Liver (tissue), 9 donors: Measurements from ENCODE around the gene SAMD4A. TPM values are rescaled to one million over a fixed set of nuclear protein-coding genes. Genes with fewer than 3 reads are reported as not detected.

Source experiments
- DNase-seq: peaks from one replicate; pipeline ENCODE4 v3.0.0-alpha.2; 2017; ENCODE audit warnings: low spot score
- H3K27ac ChIP-seq, 2 donors: one replicate each; pipeline ENCODE4 v1.7.0; 2013; ENCODE audit warnings: inconsistent platforms in 2 of 2, low read length in 2 of 2, control low read depth in 1 of 2, low read depth in 1 of 2, mild to moderate bottlenecking in 1 of 2
- H3K27me3 ChIP-seq, 4 donors: one replicate each; pipeline versions ENCODE4 v1.6.1 to v1.7.0; 2013; ENCODE audit warnings: low read length in 3 of 4, inconsistent platforms in 1 of 4, mild to moderate bottlenecking in 1 of 4, moderate library complexity in 1 of 4; ENCODE audit not compliant: control insufficient read depth in 4 of 4, insufficient read depth in 4 of 4
- H3K36me3 ChIP-seq, 4 donors: one replicate each; pipeline versions ENCODE4 v1.6.1 to v1.7.0; 2013; ENCODE audit warnings: low read length in 3 of 4, mild to moderate bottlenecking in 3 of 4, low read depth in 1 of 4, moderate library complexity in 1 of 4; ENCODE audit not compliant: control insufficient read depth in 4 of 4, insufficient read depth in 3 of 4
- H3K4me1 ChIP-seq, 4 donors: one replicate each; pipeline versions ENCODE4 v1.6.1 to v1.7.0; 2013; ENCODE audit warnings: low read length in 3 of 4, mild to moderate bottlenecking in 3 of 4, moderate library complexity in 1 of 4; ENCODE audit not compliant: control insufficient read depth in 4 of 4, insufficient read depth in 4 of 4
- H3K4me3 ChIP-seq, 3 donors: one replicate each; pipeline versions ENCODE4 v1.6.1 to v1.7.0; 2013; ENCODE audit warnings: low read length in 3 of 3, control low read depth in 1 of 3, low read depth in 1 of 3, mild to moderate bottlenecking in 1 of 3
- H3K9ac ChIP-seq, 2 donors: one replicate each; pipeline ENCODE4 v1.7.0; 2013; ENCODE audit warnings: low read length in 2 of 2, mild to moderate bottlenecking in 2 of 2, moderate library complexity in 2 of 2, control low read depth in 1 of 2, low read depth in 1 of 2
- H3K9me3 ChIP-seq, 4 donors: one replicate each; pipeline versions ENCODE4 v1.6.1 to v1.7.0; 2013; ENCODE audit warnings: low read length in 3 of 4; ENCODE audit not compliant: control insufficient read depth in 4 of 4
- FOXA1 ChIP-seq: IDR thresholded peaks from 2 replicates; pipeline ENCODE4 v1.6.1; 2016; ENCODE audit warnings: antibody characterized with exemption
- FOXA2 ChIP-seq: IDR thresholded peaks from 2 replicates; pipeline ENCODE4 v1.6.1; 2016; ENCODE audit warnings: antibody characterized with exemption
- GABPA ChIP-seq, 2 donors: IDR thresholded peaks in 1 of 2; conservative IDR thresholded peaks in 1 of 2; 2 replicates each; pipeline ENCODE4 v1.6.1; 2016; ENCODE audit warnings: antibody characterized with exemption in 2 of 2, mild to moderate bottlenecking in 1 of 2, moderate library complexity in 1 of 2
- HNF4A ChIP-seq, 2 donors: conservative IDR thresholded peaks; 2 replicates each; pipeline ENCODE4 v1.6.1; 2016; ENCODE audit warnings: antibody characterized with exemption in 2 of 2, mild to moderate bottlenecking in 2 of 2
- HNF4G ChIP-seq: IDR thresholded peaks from 2 replicates; pipeline ENCODE4 v1.6.1; 2016; ENCODE audit warnings: antibody characterized with exemption
- JUND ChIP-seq, 2 donors: IDR thresholded peaks; 2 replicates each; pipeline ENCODE4 v1.6.1; 2016; ENCODE audit warnings: antibody characterized with exemption in 2 of 2
- RXRA ChIP-seq, 2 donors: IDR thresholded peaks; 2 replicates each; pipeline ENCODE4 v1.6.1; 2017 to 2018; ENCODE audit warnings: antibody characterized with exemption in 2 of 2, mild to moderate bottlenecking in 1 of 2
- YY1 ChIP-seq: IDR thresholded peaks from 2 replicates; pipeline ENCODE4 v1.6.1; 2016; ENCODE audit warnings: antibody characterized with exemption, mild to moderate bottlenecking
- WGBS: extraction: QIAGEN DNeasy Blood & Tissue Kit; methylation state at CpG from one replicate; pipeline ENCODE4 v1.1.7; 2013; 5-methylcytosine and 5-hydroxymethylcytosine counted together
- polyA plus RNA-seq, 2 donors: library from polyadenylated mRNA; stranded (reverse) in 1 of 2; unstranded in 1 of 2; fragments of 200-250 nt in 1 of 2; fragments of >200 nt in 1 of 2; fragmentation: Nextera tagmentation in 1 of 2; extraction: Ambion mirVana in 1 of 2; gene quantifications; one replicate each; pipeline versions ENCODE4 v1.2.1 to v1.2.3, GENCODE V29; 2013 to 2015
- total RNA-seq, 2 donors: library from RNA; depleted of rRNA; stranded (reverse); fragments of >200 nt; gene quantifications; one replicate each; pipeline ENCODE4 v1.2.3, GENCODE V29; 2014
- TF ChIP-seq, protein P1 (sequence below): IDR thresholded peaks from 2 replicates; pipeline ENCODE4 v1.6.1; 2016; ENCODE audit warnings: antibody characterized with exemption
- TF ChIP-seq, protein P2 (sequence below): IDR thresholded peaks from 2 replicates; pipeline ENCODE4 v1.6.1; 2016; ENCODE audit warnings: antibody characterized with exemption, mild to moderate bottlenecking
- TF ChIP-seq, protein P3 (sequence below): IDR thresholded peaks from 2 replicates; pipeline ENCODE4 v1.6.1; 2016; ENCODE audit warnings: antibody characterized with exemption
- TF ChIP-seq, protein P4 (sequence below): IDR thresholded peaks from 2 replicates; pipeline ENCODE4 v1.6.1; 2016; ENCODE audit warnings: antibody characterized with exemption
- donor health status: healthy.
- donor health status: healthy.
- donor health status: healthy.
- donor health status: healthy.
- donor health status: healthy.

The SAMD4A gene
- total and polyA plus RNA-seq, 4 donors, result 4.3 to 17.8 (median 8.1) TPM

DNA sequence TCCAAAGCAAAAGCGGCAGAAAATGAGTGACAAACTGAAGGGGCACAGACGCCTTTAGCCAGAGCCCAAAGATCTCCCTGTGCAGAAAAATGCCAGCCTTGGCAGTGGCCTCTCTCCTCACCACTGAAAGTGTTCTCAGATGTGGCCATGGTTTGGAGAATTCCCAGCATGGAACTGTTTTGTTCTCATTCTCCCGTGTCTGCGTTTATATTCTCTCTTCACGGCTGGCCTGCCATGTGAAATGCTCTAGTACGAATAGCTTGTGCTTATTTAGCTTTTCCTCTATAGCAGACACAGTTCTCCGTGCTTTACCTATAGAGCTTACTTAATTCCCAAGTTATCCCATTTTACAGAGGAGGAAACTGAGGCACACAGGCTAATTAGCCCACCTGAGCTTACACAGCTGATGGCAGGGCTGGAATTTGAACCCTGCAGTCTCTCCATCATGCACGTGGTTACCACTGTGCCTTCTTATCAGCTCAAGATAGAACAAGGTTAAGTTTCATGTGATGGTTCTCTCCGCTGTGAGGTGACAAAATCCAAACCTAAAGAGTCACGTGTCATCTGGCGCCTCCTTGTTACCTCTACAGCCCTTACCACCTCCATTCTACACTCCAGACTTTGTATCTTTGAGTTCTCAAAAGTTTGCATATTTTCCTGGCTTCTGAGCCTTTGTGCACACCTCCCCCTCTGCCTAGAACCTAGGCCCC, 194.1 kb downstream of the SAMD4A start:
- no peaks in the 10 kb centered on the region for H3K9me3 ChIP-seq
- H3K4me3 ChIP-seq, result no peak overlapping the region
- H3K27me3 ChIP-seq, result no peaks in the 10 kb centered on the region
- peaks cover 2 to 62% (median 30%) of the 10 kb centered on the region in 4 donors for H3K36me3 ChIP-seq
- WGBS, result 93% methylated on average over 11 of the region's 11 CpGs
- DNase-seq, result no peak
- H3K4me1 ChIP-seq, result no peaks in the 10 kb centered on the region
- no peak for TF ChIP-seq GABPA (IDR thresholded peaks at IDR 0.05 in 1 of 2, conservative IDR thresholded peaks at IDR 0.05 in 1 of 2)
- TF ChIP-seq, protein P1, sequence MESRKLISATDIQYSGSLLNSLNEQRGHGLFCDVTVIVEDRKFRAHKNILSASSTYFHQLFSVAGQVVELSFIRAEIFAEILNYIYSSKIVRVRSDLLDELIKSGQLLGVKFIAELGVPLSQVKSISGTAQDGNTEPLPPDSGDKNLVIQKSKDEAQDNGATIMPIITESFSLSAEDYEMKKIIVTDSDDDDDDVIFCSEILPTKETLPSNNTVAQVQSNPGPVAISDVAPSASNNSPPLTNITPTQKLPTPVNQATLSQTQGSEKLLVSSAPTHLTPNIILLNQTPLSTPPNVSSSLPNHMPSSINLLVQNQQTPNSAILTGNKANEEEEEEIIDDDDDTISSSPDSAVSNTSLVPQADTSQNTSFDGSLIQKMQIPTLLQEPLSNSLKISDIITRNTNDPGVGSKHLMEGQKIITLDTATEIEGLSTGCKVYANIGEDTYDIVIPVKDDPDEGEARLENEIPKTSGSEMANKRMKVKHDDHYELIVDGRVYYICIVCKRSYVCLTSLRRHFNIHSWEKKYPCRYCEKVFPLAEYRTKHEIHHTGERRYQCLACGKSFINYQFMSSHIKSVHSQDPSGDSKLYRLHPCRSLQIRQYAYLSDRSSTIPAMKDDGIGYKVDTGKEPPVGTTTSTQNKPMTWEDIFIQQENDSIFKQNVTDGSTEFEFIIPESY, result no peak
- no peak for TF ChIP-seq FOXA1
- no peak for TF ChIP-seq HNF4A (conservative IDR thresholded peaks at IDR 0.05)
- no peak for TF ChIP-seq JUND (IDR thresholded peaks at IDR 0.05)
- no peak for TF ChIP-seq HNF4G
- TF ChIP-seq FOXA2, result no peak
- TF ChIP-seq, protein P2, sequence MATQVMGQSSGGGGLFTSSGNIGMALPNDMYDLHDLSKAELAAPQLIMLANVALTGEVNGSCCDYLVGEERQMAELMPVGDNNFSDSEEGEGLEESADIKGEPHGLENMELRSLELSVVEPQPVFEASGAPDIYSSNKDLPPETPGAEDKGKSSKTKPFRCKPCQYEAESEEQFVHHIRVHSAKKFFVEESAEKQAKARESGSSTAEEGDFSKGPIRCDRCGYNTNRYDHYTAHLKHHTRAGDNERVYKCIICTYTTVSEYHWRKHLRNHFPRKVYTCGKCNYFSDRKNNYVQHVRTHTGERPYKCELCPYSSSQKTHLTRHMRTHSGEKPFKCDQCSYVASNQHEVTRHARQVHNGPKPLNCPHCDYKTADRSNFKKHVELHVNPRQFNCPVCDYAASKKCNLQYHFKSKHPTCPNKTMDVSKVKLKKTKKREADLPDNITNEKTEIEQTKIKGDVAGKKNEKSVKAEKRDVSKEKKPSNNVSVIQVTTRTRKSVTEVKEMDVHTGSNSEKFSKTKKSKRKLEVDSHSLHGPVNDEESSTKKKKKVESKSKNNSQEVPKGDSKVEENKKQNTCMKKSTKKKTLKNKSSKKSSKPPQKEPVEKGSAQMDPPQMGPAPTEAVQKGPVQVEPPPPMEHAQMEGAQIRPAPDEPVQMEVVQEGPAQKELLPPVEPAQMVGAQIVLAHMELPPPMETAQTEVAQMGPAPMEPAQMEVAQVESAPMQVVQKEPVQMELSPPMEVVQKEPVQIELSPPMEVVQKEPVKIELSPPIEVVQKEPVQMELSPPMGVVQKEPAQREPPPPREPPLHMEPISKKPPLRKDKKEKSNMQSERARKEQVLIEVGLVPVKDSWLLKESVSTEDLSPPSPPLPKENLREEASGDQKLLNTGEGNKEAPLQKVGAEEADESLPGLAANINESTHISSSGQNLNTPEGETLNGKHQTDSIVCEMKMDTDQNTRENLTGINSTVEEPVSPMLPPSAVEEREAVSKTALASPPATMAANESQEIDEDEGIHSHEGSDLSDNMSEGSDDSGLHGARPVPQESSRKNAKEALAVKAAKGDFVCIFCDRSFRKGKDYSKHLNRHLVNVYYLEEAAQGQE, result no peak
- TF ChIP-seq, protein P3, sequence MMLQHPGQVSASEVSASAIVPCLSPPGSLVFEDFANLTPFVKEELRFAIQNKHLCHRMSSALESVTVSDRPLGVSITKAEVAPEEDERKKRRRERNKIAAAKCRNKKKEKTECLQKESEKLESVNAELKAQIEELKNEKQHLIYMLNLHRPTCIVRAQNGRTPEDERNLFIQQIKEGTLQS, result no peak
- TF ChIP-seq RXRA (IDR thresholded peaks at IDR 0.05), result no peak
- TF ChIP-seq YY1, result no peak
- TF ChIP-seq, protein P4, sequence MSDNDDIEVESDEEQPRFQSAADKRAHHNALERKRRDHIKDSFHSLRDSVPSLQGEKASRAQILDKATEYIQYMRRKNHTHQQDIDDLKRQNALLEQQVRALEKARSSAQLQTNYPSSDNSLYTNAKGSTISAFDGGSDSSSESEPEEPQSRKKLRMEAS, result no peak
- no peak overlapping the region for H3K27ac ChIP-seq
- no peak overlapping the region for H3K9ac ChIP-seq

DNA sequence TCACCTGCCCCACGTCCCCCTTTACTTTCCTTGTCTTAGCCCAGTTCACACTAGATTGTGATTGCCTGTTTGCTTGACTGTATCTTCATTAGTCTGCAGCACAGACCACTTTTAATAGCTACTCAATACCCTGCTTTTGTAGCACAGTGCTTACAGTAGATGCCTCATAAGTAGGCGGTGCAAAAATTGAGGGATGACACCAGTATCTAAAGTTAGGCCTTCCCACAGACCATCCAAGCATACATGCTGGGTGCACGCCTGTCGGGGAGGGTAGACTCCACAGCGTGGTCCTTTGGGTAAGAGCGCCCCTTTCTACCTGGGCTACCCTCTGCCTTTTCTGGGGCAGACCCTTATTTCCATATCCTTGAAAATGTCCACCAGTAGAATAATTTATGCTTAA, 194.9 kb downstream of the SAMD4A start:
- Histone ChIP-seq H3K27me3 (no peaks in the 10 kb centered on the region), H3K9me3 (no peaks in the 10 kb centered on the region), H3K4me1 (no peaks in the 10 kb centered on the region), H3K4me3 (no peak overlapping the region), H3K27ac (no peak overlapping the region), H3K36me3 (peaks cover 2 to 62% (median 31%) of the 10 kb centered on the region in 4 donors), H3K9ac (no peak overlapping the region)
- no peak for DNase-seq
- 97% methylated on average over 6 of the region's 6 CpGs for WGBS
- no peak for TF ChIP-seq HNF4A (conservative IDR thresholded peaks at IDR 0.05)
